Endothelial cell (in vitro differentiated cells): ENCODE results near the gene ACACA. TPM values are rescaled to one million over a fixed set of nuclear protein-coding genes. Genes with fewer than 3 reads are reported as not detected.

Experiments used
- DNase-seq: peaks from one replicate; pipeline ENCODE4 v3.0.0; 2021; ENCODE audit warnings: low spot score
- H3K27ac Mint-ChIP-seq: one replicate; pipeline ENCODE4 v1.8.0; 2021; ENCODE audit warnings: mixed read lengths, inconsistent platforms; ENCODE audit not compliant: unreplicated experiment
- H3K27me3 Mint-ChIP-seq: one replicate; pipeline ENCODE4 v1.8.0; 2021; ENCODE audit warnings: mild to moderate bottlenecking, moderate library complexity, mixed read lengths, inconsistent platforms; ENCODE audit not compliant: unreplicated experiment
- H3K36me3 Mint-ChIP-seq: one replicate; pipeline ENCODE4 v1.8.0; 2021; ENCODE audit warnings: mild to moderate bottlenecking, low read depth, mixed read lengths, inconsistent platforms; ENCODE audit not compliant: unreplicated experiment
- H3K4me1 Mint-ChIP-seq: one replicate; pipeline ENCODE4 v1.8.0; 2021; ENCODE audit warnings: mild to moderate bottlenecking, mixed read lengths, inconsistent platforms; ENCODE audit not compliant: unreplicated experiment
- H3K4me3 Mint-ChIP-seq: one replicate; pipeline ENCODE4 v1.8.0; 2021; ENCODE audit warnings: mild to moderate bottlenecking, mixed read lengths, inconsistent platforms; ENCODE audit not compliant: unreplicated experiment
- H3K9me3 Mint-ChIP-seq: one replicate; pipeline ENCODE4 v1.8.0; 2021; ENCODE audit warnings: mixed read lengths, inconsistent platforms; ENCODE audit not compliant: unreplicated experiment
- total RNA-seq: library from RNA; stranded (reverse); fragmentation: NEBNext Ultra II Directional; extraction: Animal tissue kit (Norgen Biotek cat#: 25700); gene quantifications from one replicate; pipeline ENCODE4 v1.2.1, GENCODE V29; 2021; ENCODE audit not compliant: unreplicated experiment
- TF ChIP-seq, protein P1 (sequence below): fragments of 200-600 bp; sonication (generic); IDR thresholded peaks from one replicate; pipeline ENCODE4 v1.5.0; 2021; ENCODE audit warnings: antibody characterized with exemption; ENCODE audit not compliant: unreplicated experiment

ACACA gene
- total RNA-seq, 1 donor from 2014 or later: 91.5 TPM

DNA sequence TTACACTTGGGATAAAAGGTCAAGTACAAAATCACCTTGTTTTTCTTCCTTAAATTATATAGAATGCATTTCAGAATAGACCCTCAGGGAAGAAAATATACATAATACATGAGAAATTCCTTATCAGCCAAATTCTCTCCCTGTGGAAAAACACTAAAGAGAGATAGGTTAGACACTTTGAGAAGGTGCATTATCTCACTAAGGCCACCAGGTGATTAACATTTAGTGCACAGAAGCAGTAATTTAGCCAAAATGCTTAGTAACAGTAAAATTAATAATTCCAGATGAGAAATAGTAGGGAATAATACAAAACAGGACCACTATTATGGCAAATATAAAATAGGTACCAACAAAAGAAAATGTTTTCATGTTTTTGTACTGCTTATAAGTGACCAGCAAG is 216.1 kb downstream of the ACACA start:
- DNase-seq: no peak
- Mint-ChIP-seq H3K4me3 (no peak overlapping the region), H3K36me3 (peaks cover 4% of the 10 kb centered on the region), H3K9me3 (no peaks in the 10 kb centered on the region), H3K27ac (no peak overlapping the region), H3K27me3 (no peaks in the 10 kb centered on the region), H3K4me1 (peaks cover 2% of the 10 kb centered on the region)
- TF ChIP-seq, protein P1, sequence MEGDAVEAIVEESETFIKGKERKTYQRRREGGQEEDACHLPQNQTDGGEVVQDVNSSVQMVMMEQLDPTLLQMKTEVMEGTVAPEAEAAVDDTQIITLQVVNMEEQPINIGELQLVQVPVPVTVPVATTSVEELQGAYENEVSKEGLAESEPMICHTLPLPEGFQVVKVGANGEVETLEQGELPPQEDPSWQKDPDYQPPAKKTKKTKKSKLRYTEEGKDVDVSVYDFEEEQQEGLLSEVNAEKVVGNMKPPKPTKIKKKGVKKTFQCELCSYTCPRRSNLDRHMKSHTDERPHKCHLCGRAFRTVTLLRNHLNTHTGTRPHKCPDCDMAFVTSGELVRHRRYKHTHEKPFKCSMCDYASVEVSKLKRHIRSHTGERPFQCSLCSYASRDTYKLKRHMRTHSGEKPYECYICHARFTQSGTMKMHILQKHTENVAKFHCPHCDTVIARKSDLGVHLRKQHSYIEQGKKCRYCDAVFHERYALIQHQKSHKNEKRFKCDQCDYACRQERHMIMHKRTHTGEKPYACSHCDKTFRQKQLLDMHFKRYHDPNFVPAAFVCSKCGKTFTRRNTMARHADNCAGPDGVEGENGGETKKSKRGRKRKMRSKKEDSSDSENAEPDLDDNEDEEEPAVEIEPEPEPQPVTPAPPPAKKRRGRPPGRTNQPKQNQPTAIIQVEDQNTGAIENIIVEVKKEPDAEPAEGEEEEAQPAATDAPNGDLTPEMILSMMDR: peak; percentile 43

DNA sequence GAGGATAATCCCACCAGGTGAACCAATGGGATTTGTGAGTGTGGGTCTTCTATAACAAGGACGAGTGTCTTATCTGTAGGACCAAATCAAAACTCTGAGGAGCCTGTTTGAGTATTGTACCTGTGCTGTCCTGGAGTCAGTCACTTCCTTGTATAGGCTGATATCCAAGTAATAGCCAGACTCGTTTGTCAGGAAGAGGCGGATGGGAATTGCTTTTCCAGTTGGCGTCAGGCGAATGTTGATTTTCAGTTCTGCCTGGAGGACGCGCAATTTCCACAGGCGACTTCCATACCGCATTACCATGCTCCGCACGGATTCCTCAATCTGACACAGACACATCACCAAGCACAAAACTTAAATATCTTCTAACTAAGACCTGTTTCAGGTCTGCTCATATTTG is 218.5 kb downstream of the ACACA start:
- DNase-seq: no peak
- Mint-ChIP-seq H3K36me3 (peaks cover 4% of the 10 kb centered on the region), H3K27ac (no peak overlapping the region), H3K4me1 (peaks cover 2% of the 10 kb centered on the region), H3K27me3 (peaks cover 3% of the 10 kb centered on the region), H3K9me3 (no peaks in the 10 kb centered on the region), H3K4me3 (no peak overlapping the region)
- TF ChIP-seq, protein P1: no peak

DNA sequence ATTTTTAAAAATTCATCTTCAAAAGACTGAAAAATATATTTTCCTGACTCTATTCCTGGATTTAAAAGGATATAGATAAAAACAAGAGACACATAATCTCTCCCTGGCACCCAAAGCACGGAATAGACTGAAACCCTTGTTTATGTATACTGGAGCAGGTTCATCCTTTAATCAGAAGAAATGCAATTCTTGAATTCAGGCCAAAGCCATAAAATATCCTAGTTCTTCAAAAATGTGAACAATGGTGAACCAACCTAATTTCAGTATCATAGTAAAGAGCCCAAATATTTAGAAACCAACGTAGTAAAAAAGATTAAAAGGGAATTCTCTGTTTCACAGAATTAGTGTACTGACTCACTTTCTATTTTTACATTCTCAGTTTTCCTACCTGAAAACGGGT is 219.4 kb downstream of the ACACA start:
- Mint-ChIP-seq H3K9me3 (no peaks in the 10 kb centered on the region), H3K36me3 (peaks cover 4% of the 10 kb centered on the region), H3K4me1 (no peaks in the 10 kb centered on the region), H3K4me3 (no peak overlapping the region), H3K27me3 (peaks cover 3% of the 10 kb centered on the region), H3K27ac (no peak overlapping the region)
- TF ChIP-seq, protein P1: no peak
- DNase-seq: no peak

DNA sequence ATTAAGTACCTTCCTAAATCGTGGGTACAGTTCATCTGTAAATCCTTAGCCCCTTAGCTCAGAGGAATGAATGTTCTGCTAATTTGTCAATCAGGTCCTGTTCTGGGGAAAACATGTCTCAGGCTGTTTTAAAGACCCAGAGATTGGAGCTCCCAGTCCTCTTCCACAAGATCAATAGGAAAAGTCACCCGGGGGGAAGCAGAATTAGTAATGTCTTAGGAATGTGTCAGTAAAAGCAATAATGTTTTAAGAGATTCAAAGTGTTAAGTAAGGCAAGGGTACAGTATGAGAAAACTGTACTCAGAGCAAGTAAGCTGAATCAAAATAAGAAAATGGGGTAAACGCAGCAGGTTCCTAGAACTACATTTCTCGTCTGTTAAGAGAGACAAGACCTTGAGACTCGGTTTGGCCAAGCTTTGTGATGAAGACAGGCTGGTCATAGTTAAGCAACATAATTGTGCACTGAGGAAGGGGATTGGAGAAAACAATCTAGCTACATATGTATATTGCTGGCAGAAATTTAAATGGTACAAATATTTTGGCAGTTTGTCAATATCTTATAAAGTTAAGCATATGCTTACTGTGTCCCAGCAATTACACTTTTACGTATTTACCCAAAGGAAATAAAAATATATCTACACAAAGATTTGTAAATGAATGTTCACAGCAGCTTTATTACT is 223.7 kb downstream of the ACACA start:
- no peak for DNase-seq
- peaks cover 3% of the 10 kb centered on the region for H3K27me3 Mint-ChIP-seq
- TF ChIP-seq, protein P1: no peak
- H3K9me3 Mint-ChIP-seq: no peaks in the 10 kb centered on the region
- no peak overlapping the region for H3K4me3 Mint-ChIP-seq
- peaks cover 13% of the 10 kb centered on the region for H3K36me3 Mint-ChIP-seq
- H3K4me1 Mint-ChIP-seq: no peaks in the 10 kb centered on the region
- no peak overlapping the region for H3K27ac Mint-ChIP-seq

DNA sequence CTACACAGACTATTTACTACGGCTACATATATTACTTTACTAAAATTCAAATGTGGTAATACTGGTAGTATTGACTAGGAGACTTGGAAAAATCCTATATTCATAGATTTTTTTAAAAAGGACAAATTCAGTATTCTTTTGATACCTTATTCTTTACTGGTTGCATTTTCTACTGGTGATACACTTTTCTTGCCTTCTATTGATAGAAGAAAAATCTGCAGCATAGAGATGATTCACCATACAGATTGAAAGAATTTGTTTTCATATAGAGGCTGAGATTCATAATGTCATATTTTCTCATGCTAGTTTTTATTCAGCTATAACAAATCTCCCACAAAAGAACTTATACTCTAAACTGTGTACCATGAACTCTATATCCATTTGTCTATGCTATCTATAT is 226.3 kb downstream of the ACACA start:
- no peak overlapping the region for H3K4me3 Mint-ChIP-seq
- H3K4me1 Mint-ChIP-seq: no peaks in the 10 kb centered on the region
- H3K27ac Mint-ChIP-seq: no peak overlapping the region
- TF ChIP-seq, protein P1: no peak
- H3K9me3 Mint-ChIP-seq: no peaks in the 10 kb centered on the region
- no peak for DNase-seq
- peaks cover 3% of the 10 kb centered on the region for H3K27me3 Mint-ChIP-seq
- peaks cover 9% of the 10 kb centered on the region for H3K36me3 Mint-ChIP-seq
